ENCODE results near the gene TAC3.
"Not testable (repeated sequence)": the region's sequence is repeated elsewhere in the genome, so short reads cannot be mapped to it uniquely, and the experiment has no call there.

The TAC3 gene

DNA sequence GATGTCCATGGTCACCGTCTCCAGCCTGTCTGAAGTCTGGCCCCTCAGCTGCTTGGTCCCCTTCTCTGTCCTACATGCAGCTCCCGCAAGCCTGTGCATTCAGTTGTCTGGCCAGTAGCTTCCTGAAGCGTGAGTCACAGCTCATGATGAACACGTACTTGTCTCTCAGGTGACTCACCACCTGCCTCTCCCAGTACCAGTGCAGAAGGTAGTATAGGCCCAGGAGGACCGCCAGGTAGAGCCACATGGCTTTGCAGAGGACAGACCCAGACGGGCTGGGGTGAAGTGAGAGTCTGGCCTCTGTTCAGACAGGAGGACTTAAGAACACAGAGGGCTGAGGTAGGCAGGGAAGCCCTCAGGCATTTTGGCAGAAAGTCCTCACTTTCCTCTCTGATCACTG lies 30.6 kb downstream of the TAC3 start:
- peak; percentile 29 for DNase-seq (ENCODE audit: low read depth, low spot score)

DNA sequence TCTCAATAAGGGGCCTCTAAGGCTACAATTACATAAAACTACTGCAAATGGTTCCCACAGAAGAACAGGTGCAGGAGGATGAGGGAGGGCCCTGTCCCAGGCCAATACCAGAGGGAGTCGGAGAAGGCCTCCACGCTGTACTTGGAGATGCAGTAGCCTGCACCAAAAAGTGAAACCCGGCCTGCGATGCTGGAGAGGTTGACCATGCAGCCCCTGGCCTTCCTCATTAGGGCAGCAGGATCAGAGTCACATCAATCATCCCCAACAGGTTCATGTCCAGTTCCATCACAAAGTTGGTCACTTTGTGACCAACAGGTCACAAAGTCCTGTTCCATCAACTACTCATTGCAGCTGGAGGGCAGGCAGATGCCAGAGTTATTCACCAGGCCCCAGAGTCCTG lies 32.9 kb downstream of the TAC3 start:
- no peak for DNase-seq (ENCODE audit: low read depth, low spot score)

DNA sequence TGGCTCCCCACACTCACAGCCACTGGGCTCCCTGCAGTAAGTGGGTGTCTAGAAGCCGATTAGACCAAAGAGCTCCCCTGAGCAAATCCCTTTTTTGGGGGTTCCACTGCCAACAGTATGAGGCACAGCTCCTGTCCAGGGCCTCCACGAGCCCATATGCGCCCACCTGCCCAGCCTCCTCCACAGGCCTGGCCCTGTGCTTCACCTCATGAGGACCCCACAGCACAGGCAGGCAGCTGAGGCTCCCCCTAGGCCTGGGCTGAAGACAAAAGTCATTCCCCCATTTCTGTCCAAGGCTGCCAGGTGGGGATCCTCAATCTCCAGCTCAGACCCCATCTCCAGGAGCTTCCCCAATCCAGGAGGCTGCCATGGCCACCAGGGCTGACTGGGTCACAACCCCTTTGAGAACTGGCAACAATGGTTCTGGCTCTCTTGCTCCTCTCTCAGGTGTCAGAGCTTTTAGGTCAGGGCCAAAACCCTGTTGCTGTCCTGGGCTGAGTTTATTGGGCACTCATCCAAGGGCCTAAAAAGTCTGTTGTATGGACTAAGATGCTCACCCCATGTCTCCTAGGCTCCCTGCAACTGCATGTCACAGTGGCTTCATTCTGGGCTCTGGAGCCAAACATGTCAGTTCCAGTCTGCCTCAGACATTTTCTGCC lies 33.6 kb downstream of the TAC3 start:
- DNase-seq (ENCODE audit: low read depth, low spot score): not testable (repeated sequence)

DNA sequence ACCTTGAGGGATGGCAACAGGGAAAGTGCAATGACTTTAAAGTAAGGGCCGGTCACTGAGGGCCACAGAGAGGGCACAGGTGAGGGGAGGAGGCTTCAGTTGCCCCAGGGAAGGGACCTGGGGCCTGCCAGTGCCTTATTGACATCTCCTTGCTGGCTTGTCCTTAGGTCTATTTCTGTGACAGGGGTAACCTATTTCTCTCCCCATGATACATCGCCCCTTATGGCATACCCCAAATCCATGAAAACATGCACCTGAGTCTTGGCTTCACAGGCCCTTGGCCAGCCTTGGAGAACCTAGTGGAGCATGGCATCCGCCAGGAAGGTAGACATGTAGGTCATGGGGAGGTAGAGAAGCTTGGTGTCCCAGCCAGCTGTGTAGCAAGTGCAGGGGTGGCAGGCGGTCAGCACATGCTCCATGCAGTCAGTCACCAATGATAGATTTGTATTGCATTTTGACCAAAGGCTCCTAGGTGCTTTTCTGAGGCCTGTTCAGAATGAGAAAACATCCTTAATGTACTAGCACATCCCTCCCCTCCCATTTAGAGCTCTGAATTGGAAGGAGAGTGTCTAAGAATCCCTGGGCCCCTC lies 35.3 kb downstream of the TAC3 start:
- no peak for DNase-seq (ENCODE audit: low read depth, low spot score)

DNA sequence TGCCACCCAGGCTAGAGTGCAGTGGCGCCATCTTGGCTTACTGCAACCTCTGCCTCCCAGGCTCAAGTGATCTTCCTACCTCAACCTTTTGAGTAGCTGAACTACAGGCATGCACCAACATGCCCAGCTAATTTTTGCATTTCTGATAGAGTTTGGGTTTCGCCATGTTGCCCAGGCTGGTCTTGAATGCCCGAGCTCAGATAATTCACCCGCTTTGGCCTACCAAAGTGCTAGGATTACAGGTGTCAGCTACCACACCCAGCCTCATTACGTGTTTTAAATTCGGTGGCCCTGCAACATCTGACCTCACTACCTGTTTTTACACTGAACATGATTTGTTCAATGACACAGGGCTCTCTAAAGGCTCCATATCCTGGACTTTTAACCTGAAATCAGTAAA lies 36.1 kb downstream of the TAC3 start:
- no peak for DNase-seq (ENCODE audit: low read depth, low spot score)

DNA sequence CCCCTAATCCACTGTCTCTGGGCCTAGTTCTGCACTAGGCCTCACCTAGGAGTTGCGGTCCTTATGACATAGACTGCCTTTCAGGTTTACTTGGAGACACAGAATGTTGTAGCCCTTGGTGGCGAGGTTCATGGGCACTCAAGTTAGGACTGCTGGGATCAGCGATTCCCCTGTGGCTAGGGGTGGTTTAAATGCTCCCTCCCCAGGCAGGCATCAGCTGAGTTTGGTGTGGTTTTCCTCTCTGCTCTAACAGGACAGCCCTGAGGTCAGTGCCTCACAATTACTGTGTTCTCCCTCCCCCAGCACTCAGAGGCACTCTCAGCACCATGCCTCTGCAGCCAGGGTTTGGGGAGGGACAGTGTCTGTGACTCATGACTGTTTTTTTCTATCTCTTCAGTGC lies 36.7 kb downstream of the TAC3 start:
- DNase-seq (ENCODE audit: low read depth, low spot score): no peak

DNA sequence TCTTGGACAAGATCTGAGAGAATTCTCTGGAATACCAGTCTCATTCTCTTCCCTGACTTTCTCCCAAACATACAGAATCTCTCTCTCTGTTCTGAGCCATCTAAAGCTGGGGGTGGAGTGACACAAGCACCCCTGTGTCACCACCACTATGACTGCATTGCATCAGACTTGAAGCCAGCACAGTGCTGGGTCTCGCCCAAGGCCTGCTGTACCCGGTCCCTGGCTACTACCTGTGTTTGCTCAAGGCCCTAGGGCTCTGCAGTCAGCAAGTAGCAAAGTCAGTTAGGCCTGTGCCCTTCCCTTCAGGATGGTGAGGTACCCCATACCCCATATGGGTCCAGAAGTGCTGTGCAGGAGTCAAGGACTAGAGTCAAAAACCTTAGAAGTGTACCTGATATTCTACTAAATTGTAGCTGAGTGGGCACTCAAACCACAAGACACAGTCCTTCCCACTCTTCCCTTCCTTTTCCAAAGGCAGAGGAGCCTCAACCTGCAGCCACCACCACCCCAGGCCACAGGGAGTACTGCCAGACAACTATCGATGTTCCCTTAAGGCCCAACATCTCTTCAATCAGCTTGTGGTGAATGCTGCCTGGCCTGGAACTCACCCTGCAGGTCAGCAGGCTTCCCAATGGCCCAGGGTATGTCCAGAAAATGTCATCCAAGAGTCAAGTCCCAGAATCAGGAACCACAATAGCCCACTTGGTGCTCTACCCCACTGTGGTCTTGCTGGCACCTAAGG lies 37.8 kb downstream of the TAC3 start:
- no peak for DNase-seq (ENCODE audit: low read depth, low spot score)

DNA sequence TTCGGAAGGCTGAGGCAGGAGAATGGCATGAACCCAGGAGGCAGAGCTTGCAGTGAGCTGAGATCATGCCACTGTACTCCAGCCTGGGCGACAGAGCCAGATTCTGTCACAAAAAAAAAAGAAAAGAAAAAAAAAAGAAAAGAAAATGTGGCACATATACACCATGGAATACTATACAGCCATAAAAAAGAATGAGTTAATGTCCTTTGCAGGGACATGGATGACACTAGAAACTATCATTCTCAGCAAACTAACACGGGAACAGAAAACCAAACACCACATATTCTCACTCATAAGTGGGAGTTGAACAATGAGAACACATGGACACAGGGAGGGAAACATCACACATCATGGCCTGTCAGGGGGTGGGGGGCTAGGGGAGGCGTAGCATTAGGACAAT lies 39.0 kb downstream of the TAC3 start:
- DNase-seq (ENCODE audit: low read depth, low spot score): not testable (repeated sequence)

DNA sequence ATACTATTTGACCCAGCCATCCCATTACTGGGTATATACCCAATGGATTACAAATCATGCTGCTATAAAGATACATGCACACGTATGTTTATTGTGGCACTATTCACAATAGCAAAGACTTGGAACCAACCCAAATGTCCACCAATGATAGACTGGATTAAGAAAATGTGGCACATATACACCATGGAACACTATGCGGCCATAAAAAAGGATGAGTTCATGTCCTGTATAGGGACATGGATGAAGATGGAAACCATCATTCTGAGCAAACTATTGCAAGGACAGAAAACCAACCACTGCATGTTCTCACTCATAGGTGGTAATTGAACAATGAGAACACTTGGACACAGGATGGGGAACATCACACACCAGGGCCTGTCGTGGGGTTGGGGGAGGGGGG lies 42.1 kb downstream of the TAC3 start:
- DNase-seq (ENCODE audit: low read depth, low spot score): not testable (repeated sequence)

DNA sequence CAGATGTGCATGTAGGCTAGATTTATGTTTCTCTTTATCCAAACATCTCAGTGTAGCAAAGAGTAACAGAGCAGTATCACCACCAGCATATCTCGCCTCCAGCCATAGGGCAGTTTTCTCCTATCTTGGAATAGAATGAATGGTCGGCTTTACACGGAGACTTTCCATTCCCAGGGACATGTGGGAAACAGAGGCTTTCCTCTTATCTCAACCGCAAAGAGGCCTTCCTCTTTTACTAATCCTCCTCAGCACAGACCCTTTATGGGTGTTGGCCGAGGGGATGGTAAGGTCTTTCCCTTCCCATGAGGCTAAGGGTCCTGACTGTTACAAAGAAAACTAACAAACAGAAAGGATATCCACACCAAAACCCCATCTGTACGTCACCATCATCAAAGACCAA lies 47.4 kb downstream of the TAC3 start:
- not testable (repeated sequence) for DNase-seq (ENCODE audit: low read depth, low spot score)

DNA sequence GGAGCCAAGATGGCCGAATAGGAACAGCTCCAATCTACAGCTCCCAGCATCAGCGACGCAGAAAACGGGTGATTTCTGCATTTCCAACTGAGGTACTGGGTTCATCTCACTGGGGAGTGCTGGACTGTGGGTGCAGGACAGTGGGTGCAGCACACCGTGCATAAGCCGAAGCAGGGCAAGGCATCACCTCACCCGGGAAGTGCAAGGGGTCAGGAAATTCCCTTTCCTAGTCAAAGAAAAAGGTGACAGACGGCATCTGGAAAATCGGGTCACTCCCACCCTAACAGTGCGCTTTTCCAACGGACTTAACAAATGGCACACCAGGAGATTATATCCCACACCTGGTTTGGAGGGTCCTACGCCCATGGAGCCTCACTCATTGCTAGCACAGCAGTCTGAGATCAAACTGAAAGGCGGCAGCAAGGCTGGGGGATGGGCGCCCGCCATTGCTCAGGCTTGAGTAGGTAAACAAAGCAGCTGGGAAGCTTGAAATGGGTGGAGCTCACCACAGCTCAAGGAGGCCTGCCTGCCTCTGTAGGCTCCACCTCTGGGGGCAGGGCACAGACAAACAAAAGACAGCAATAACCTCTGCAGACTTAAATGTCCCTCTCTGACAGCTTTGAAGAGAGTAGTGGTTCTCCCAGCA lies 50.2 kb downstream of the TAC3 start:
- DNase-seq (ENCODE audit: low read depth, low spot score): not testable (repeated sequence)

DNA sequence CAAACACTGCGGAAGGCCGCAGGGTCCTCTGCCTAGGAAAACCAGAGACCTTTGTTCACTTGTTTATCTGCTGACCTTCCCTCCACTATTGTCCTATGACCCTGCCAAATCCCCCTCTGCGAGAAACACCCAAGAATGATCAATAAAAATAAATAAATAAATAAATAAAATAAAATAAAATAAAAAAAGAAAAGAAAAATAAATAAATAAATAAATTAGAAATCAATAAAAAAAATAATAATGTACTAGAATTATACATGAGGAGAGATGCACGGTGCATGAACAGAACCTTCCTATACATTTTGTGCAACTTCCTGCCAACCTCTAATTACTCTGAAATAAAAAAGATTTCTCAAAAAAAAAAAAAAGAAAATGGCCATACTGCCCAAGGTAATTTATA lies 51.2 kb downstream of the TAC3 start:
- DNase-seq (ENCODE audit: low read depth, low spot score): not testable (repeated sequence)

DNA sequence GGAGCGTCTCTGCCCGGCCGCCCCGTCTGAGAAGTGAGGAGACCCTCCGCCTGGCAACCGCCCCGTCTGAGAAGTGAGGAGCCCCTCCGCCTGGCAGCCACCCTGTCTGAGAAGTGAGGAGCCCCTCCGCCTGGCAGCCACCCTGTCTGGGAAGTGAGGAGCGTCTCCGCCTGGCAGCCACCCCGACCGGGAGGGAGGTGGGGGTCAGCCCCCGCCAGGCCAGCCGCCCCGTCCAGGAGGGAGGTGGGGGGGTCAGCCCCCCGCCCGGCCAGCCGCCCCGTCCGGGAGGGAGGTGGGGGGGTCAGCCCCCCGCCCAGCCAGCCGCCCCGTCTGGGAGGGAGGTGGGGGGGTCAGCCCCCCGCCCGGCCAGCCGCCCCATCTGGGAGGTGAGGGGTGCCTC lies 52.8 kb downstream of the TAC3 start:
- not testable (repeated sequence) for DNase-seq (ENCODE audit: low read depth, low spot score)

DNA sequence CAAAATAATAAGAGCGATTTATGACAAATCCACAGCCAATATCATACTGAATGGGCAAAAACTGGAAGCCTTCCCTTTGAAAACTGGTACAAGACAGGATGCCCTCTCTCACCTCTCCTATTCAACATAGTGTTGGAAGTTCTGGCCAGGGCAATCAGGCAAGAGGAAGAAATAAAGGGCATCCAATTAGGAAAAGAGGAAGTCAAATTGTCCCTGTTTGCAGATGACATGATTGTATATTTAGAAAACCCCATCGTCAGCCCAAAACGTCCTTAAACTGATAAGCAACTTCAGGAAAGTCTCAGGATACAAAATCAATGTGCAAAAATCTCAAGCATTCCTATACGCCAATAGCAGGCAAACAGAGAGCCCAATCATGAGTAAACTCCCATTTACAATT lies 54.1 kb downstream of the TAC3 start:
- not testable (repeated sequence) for DNase-seq (ENCODE audit: low read depth, low spot score)

All from astrocyte of the hippocampus (primary cell).